Smooth muscle cell (in vitro differentiated cells): Measurements from ENCODE around the gene GPX7. TPM values are rescaled to one million over a fixed set of nuclear protein-coding genes. Genes with fewer than 3 reads are reported as not detected.

Experiments used
- DNase-seq: peaks from one replicate; lab custom pipeline; 2025; ENCODE audit not compliant: unreplicated experiment; lab: John Stamatoyannopoulos, UW
- H2AFZ ChIP-seq: fragments of 200-600 bp; sonication (generic); 2 replicates; pipeline ENCODE4 v1.6.0; 2016; ENCODE audit warnings: antibody characterized with exemption, low read depth, mild to moderate bottlenecking
- H3F3A ChIP-seq: fragments of 200-600 bp; sonication (generic); 2 replicates; pipeline ENCODE4 v1.6.0; 2017; ENCODE audit warnings: antibody characterized with exemption, low read depth
- H3K27ac ChIP-seq: fragments of 200-600 bp; sonication (generic); 2 replicates; pipeline ENCODE4 v1.5.1; 2016; ENCODE audit warnings: low read depth, mild to moderate bottlenecking
- H3K27me3 ChIP-seq: fragments of 200-600 bp; sonication (generic); 2 replicates; pipeline ENCODE4 v1.6.1; 2016; ENCODE audit warnings: low read depth, mild to moderate bottlenecking
- H3K36me3 ChIP-seq: fragments of 200-600 bp; sonication (generic); 2 replicates; pipeline ENCODE4 v1.5.1; 2016; ENCODE audit warnings: low read depth
- H3K4me1 ChIP-seq: fragments of 200-600 bp; sonication (generic); 2 replicates; pipeline ENCODE4 v1.5.1; 2016; ENCODE audit warnings: low read depth
- H3K4me2 ChIP-seq: fragments of 200-600 bp; sonication (generic); 2 replicates; pipeline ENCODE4 v1.6.0; 2016; ENCODE audit warnings: mild to moderate bottlenecking
- H3K4me3 ChIP-seq: fragments of 200-600 bp; sonication (generic); 2 replicates; pipeline ENCODE4 v1.5.1; 2016; ENCODE audit warnings: mild to moderate bottlenecking
- H3K79me2 ChIP-seq: fragments of 200-600 bp; sonication (generic); 2 replicates; pipeline ENCODE4 v1.6.0; 2016; ENCODE audit warnings: low read depth, mild to moderate bottlenecking
- H3K9ac ChIP-seq: fragments of 200-600 bp; sonication (generic); 2 replicates; pipeline ENCODE4 v1.6.0; 2016; ENCODE audit warnings: low read depth
- H3K9me3 ChIP-seq: fragments of 200-600 bp; sonication (generic); replicated peaks from 2 replicates; pipeline ENCODE4 v1.5.1; 2016; ENCODE audit warnings: low read depth
- H4K20me1 ChIP-seq: fragments of 200-600 bp; sonication (generic); 2 replicates; pipeline ENCODE4 v1.6.0; 2016; ENCODE audit warnings: low read depth
- WGBS: methylation state at CpG from one replicate; pipeline ENCODE4 v1.1.7; 2016; ENCODE audit warnings: low lambda C conversion rate; 5-methylcytosine and 5-hydroxymethylcytosine counted together
- polyA plus RNA-seq: library from polyadenylated mRNA; unstranded; fragments of >200 nt; fragmentation: Nextera tagmentation; extraction: Ambion mirVana; gene quantifications from 2 replicates; pipeline ENCODE4 v1.2.1, GENCODE V29; 2016
- total RNA-seq: library from RNA; depleted of rRNA; stranded (reverse); fragments of >200 nt; gene quantifications from 2 replicates; pipeline ENCODE4 v1.2.3, GENCODE V29; 2014
- TF ChIP-seq, protein P1 (sequence below): fragments of 200-600 bp; sonication (generic); IDR thresholded peaks from 2 replicates; pipeline ENCODE4 v1.5.1; 2017; ENCODE audit warnings: borderline replicate concordance, mild to moderate bottlenecking, antibody characterized with exemption; ENCODE audit not compliant: insufficient read depth, poor library complexity, severe bottlenecking

Gene GPX7
- total and polyA plus RNA-seq, 2 experiments from 2014 or later = 164 to 192 TPM

- H3K27me3 ChIP-seq = no peaks in the 10 kb centered on the region
- peaks cover 28% of the 10 kb centered on the region for H3K4me1 ChIP-seq
- no peaks in the 10 kb centered on the region for H4K20me1 ChIP-seq
- H3K79me2 ChIP-seq = no peaks in the 10 kb centered on the region
- WGBS = 96% methylated on average over 1 of the region's 1 CpG
- no peaks in the 10 kb centered on the region for H3K9me3 ChIP-seq
- H3F3A ChIP-seq = no peaks in the 10 kb centered on the region
- no peak overlapping the region for H3K27ac ChIP-seq
- DNase-seq = no peak
- H3K9ac ChIP-seq = no peak overlapping the region
- no peak overlapping the region for H2AFZ ChIP-seq
- H3K36me3 ChIP-seq = no peaks in the 10 kb centered on the region
- TF ChIP-seq, protein P1, sequence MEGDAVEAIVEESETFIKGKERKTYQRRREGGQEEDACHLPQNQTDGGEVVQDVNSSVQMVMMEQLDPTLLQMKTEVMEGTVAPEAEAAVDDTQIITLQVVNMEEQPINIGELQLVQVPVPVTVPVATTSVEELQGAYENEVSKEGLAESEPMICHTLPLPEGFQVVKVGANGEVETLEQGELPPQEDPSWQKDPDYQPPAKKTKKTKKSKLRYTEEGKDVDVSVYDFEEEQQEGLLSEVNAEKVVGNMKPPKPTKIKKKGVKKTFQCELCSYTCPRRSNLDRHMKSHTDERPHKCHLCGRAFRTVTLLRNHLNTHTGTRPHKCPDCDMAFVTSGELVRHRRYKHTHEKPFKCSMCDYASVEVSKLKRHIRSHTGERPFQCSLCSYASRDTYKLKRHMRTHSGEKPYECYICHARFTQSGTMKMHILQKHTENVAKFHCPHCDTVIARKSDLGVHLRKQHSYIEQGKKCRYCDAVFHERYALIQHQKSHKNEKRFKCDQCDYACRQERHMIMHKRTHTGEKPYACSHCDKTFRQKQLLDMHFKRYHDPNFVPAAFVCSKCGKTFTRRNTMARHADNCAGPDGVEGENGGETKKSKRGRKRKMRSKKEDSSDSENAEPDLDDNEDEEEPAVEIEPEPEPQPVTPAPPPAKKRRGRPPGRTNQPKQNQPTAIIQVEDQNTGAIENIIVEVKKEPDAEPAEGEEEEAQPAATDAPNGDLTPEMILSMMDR = no peak
- no peak overlapping the region for H3K4me3 ChIP-seq
- no peak overlapping the region for H3K4me2 ChIP-seq
Observed at GRCh38 chr1:52593495-52593894, 8.7 kb upstream of the GPX7 start.

DNA sequence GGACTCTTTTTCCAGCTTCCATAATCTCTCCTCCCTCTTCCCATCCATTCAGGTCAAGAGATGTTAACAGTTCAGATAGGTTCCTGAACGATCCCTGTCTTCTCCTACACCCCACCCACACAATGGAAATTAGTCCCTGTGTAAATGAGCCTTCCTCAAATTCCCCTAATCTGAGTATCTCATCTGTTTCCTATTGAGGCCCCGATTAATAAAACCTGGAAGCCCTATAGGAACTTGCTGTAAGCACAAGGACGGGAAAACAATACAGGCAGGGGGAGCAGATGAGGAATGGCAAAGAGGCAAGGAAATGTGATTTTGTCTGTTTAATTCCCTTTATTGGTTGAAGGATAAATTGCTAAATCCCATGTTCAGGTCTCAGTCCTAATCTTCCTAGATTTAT, 7.1 kb upstream of the GPX7 start:
- H3K4me3 ChIP-seq = no peak overlapping the region
- H3K27me3 ChIP-seq = no peaks in the 10 kb centered on the region
- no peak overlapping the region for H2AFZ ChIP-seq
- 72% methylated on average over 3 of the region's 3 CpGs for WGBS
- H3K9ac ChIP-seq = no peak overlapping the region
- TF ChIP-seq, protein P1 = no peak
- no peaks in the 10 kb centered on the region for H4K20me1 ChIP-seq
- no peak overlapping the region for H3K4me2 ChIP-seq
- no peak for DNase-seq
- no peaks in the 10 kb centered on the region for H3K9me3 ChIP-seq
- peaks cover 13% of the 10 kb centered on the region for H3K4me1 ChIP-seq
- no peaks in the 10 kb centered on the region for H3K36me3 ChIP-seq
- H3F3A ChIP-seq = no peaks in the 10 kb centered on the region
- H3K27ac ChIP-seq = no peak overlapping the region
- no peaks in the 10 kb centered on the region for H3K79me2 ChIP-seq

DNA sequence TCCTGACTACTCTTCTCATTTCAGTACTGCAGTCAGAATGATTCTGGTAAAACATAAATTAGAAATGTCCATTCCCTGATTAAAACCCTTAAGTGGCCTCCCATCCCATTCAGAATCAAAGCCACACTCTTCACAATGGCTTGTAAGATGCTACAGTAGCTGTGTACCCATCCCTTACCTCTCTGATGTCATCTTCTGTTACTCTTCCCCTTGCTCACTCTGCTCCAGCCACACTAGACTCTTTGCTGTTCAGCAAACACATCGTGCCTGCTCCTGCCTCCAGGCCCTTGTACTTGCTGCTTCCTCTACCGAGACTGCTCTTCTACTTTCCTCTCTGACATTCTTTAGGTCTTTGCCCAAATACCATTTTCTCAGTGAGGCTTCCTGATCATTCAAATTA, 4.3 kb upstream of the GPX7 start:
- 68% methylated on average over 2 of the region's 2 CpGs for WGBS
- no peaks in the 10 kb centered on the region for H3K27me3 ChIP-seq
- no peaks in the 10 kb centered on the region for H3K9me3 ChIP-seq
- no peak for DNase-seq
- TF ChIP-seq, protein P1 = no peak
- no peaks in the 10 kb centered on the region for H3F3A ChIP-seq
- H2AFZ ChIP-seq = no peak overlapping the region
- H4K20me1 ChIP-seq = no peaks in the 10 kb centered on the region
- peaks cover 8% of the 10 kb centered on the region for H3K4me1 ChIP-seq
- H3K79me2 ChIP-seq = peaks cover 6% of the 10 kb centered on the region
- no peak overlapping the region for H3K4me2 ChIP-seq
- H3K4me3 ChIP-seq = no peak overlapping the region
- H3K27ac ChIP-seq = no peak overlapping the region
- no peak overlapping the region for H3K9ac ChIP-seq
- H3K36me3 ChIP-seq = no peaks in the 10 kb centered on the region

DNA sequence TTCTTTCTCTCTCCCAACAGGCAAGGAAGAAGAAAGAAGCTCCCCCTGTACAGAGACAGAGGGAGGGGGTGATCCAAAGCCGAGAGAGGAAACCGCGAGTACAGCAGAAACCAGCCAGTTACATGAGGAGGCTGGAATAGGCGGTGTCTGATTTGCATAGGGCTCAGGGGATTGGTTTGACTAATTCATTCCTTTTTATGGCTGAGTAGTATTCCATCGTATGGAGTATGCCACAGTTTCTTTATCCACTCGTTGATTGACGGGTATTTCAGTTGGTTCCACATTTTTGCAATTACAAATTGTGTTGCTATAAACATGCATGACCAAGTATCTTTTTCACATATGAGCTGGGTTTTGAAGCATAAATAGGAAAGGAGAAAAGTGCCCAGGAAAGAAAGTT, 3.4 kb upstream of the GPX7 start:
- TF ChIP-seq, protein P1 = no peak
- Histone ChIP-seq H3F3A (no peaks in the 10 kb centered on the region), H3K27me3 (no peaks in the 10 kb centered on the region), H4K20me1 (no peaks in the 10 kb centered on the region), H3K4me3 (no peak overlapping the region), H3K4me1 (peaks cover 16% of the 10 kb centered on the region), H3K9ac (no peak overlapping the region), H3K4me2 (no peak overlapping the region), H3K79me2 (peaks cover 14% of the 10 kb centered on the region), H3K9me3 (no peaks in the 10 kb centered on the region), H2AFZ (no peak overlapping the region), H3K27ac (no peak overlapping the region), H3K36me3 (no peaks in the 10 kb centered on the region)
- DNase-seq = no peak
- WGBS = 95% methylated on average over 7 of the region's 7 CpGs
